ENCODE data around the gene CCDC188.

Gene CCDC188

DNA sequence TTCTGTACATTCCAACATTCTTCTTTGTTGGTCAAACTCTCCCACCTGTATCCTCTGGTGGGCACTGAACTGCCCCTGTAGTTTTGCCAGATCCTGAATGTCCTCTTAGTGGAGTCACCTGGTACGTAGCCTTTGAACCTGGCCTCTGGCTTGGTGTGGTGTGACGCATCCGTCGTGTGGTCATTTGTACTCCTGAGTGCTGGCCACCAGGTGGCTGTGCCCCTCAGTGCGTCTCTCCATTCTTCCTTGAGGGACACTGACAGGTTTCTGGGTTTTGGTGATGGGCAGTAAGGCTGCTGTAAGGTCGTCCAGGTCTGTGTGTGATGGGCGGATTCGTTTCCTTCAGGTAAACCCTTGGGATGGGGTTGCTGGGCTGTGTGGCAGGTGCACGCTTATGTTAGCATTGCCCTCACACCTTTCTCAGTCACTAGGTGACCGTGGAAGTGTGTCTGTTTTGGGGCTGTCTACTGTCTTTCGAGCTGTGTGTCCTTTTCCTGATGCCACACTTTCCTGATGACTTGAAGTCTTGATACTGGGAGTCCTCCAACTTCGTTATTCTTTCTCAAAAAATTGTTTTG is 48.6 kb downstream of the CCDC188 start:
- no peak for DNase-seq

DNA sequence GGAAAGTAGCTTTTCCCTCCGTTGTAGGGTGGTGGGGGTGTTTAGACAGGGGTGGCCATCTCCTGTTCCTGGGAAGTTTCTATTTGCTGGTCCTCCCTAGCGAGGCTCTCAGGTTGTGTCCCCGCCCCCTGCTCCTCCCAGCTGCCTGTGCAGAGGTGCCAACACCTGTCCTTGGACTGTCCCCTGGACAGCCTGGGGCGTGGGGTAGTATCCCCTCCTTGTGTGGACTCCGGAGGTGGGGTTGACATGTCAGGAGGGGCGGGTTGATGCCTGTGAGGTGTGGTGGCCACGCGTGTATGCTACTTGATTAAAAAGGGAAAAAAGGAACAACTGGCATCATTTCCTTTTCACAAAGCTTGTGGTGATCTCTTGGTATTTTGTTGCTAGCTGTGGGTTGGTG is 49.2 kb downstream of the CCDC188 start:
- no peak for DNase-seq

DNA sequence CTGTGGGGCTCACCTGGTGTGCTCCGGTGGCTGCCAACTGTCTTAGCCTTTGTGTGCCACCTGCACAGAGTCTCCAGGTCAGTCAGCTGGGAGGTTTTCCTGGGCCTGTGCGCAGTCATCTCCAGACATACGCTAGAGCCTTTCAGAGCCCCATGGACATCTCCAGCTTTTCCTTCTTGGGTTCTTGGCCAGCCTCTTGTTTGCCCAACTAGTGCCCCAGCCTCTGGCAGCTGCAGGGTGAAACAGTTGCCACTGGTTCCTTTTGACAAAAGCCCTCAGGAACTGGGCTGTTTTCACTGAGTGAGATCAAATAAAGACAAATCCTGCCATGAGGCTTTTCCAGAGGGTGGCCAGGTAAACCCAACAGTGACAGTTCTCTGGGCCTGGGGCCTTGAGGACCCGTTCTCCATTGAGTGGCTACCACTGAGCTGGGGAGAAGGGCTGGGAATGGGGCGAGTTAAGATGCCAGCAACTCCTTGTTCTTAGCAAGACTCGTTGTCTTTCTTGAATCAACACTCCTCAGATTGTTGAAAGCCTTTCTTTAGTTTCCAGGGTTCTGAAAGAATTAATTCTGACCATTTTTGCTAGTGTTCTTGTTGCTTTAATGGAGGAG is 51.6 kb downstream of the CCDC188 start:
- no peak for DNase-seq
